ENCODE results near the gene GRIN2A.

DNA sequence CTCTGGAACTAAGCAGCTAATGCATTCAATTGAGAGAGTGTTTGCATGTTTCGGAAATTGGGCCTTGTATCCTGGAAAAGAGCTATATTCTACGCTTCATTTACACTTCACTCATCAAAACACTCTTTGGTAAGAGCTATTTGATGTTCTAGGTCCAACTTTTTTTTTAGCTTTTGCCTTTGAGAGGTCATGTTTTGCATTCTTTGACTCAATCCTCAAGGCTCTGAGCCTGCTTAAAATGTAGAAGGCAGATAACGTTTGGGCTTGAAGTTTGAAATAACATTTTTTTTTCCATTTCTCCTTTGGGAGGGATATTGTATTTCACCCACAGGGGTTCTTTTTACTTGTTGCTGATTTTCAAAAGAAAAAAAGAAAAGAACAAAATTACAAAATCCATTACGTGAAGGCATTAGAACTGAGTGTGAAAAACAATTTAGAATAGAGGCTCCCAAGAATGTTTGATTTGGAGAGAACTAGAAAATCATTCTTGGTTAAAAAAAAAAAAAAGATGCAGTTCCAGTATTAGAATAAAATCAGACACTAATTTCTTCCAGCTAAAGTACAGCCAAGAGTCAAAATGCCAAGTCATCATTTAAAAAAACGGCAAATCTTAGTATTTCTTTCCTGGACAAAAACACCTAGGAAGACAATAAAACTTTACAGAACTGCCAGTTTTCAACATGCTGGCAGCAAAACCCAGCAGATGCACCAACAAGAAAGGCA is 268.5 kb downstream of the GRIN2A start:
- TF ChIP-seq, protein P1, sequence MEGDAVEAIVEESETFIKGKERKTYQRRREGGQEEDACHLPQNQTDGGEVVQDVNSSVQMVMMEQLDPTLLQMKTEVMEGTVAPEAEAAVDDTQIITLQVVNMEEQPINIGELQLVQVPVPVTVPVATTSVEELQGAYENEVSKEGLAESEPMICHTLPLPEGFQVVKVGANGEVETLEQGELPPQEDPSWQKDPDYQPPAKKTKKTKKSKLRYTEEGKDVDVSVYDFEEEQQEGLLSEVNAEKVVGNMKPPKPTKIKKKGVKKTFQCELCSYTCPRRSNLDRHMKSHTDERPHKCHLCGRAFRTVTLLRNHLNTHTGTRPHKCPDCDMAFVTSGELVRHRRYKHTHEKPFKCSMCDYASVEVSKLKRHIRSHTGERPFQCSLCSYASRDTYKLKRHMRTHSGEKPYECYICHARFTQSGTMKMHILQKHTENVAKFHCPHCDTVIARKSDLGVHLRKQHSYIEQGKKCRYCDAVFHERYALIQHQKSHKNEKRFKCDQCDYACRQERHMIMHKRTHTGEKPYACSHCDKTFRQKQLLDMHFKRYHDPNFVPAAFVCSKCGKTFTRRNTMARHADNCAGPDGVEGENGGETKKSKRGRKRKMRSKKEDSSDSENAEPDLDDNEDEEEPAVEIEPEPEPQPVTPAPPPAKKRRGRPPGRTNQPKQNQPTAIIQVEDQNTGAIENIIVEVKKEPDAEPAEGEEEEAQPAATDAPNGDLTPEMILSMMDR (IDR thresholded peaks at IDR 0.05 in 8 of 11, conservative IDR thresholded peaks at IDR 0.05 in 3 of 11): no peak
- TF ChIP-seq POLR2AphosphoS5 (IDR thresholded peaks at IDR 0.05) (no peak), POLR2A (IDR thresholded peaks at IDR 0.05) (no peak)

Measured in spleen (tissue), 7 donors.